Thyroid gland (tissue), 4 donors: Measurements from ENCODE around the gene CDC6.

Experiments
- POLR2A ChIP-seq, 2 donors: fragments of 450-650 bp; IDR thresholded peaks; one replicate each; pipeline ENCODE4 v1.6.1; 2017; ENCODE audit warnings: antibody characterized with exemption in 2 of 2, mild to moderate bottlenecking in 2 of 2, moderate library complexity in 1 of 2
- TF ChIP-seq, protein P1 (sequence below), 6 experiments: fragments of 200-600 bp in 3 of 6; fragments of 450-650 bp in 3 of 6; sonication (generic) in 3 of 6; IDR thresholded peaks; one replicate each; pipeline ENCODE4 v1.5.1; 2016 to 2019; ENCODE audit warnings: antibody characterized with exemption in 6 of 6, mild to moderate bottlenecking in 2 of 6, inconsistent platforms in 1 of 6, moderate library complexity in 1 of 6

- TF ChIP-seq, protein P1, sequence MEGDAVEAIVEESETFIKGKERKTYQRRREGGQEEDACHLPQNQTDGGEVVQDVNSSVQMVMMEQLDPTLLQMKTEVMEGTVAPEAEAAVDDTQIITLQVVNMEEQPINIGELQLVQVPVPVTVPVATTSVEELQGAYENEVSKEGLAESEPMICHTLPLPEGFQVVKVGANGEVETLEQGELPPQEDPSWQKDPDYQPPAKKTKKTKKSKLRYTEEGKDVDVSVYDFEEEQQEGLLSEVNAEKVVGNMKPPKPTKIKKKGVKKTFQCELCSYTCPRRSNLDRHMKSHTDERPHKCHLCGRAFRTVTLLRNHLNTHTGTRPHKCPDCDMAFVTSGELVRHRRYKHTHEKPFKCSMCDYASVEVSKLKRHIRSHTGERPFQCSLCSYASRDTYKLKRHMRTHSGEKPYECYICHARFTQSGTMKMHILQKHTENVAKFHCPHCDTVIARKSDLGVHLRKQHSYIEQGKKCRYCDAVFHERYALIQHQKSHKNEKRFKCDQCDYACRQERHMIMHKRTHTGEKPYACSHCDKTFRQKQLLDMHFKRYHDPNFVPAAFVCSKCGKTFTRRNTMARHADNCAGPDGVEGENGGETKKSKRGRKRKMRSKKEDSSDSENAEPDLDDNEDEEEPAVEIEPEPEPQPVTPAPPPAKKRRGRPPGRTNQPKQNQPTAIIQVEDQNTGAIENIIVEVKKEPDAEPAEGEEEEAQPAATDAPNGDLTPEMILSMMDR (IDR thresholded peaks at IDR 0.05) = no peak
- TF ChIP-seq POLR2A (IDR thresholded peaks at IDR 0.05) = no peak
Observed at GRCh38 chr17:40321961-40322357, 34.3 kb downstream of the CDC6 start.
